ENCODE results near the gene PHLDA2.
"Not testable (repeated sequence)": the region's sequence is repeated elsewhere in the genome, so short reads cannot be mapped to it uniquely, and the experiment has no call there.

Gene PHLDA2

GRCh38 chr11:2942447-2942846, 13.2 kb upstream of the PHLDA2 start:
- TF ChIP-seq EZH2phosphoT487 (IDR thresholded peaks at IDR 0.05; ENCODE audit: borderline replicate concordance): no peak
- no peak for TF ChIP-seq CTCF (conservative IDR thresholded peaks at IDR 0.05; ENCODE audit: low read length)
- Histone ChIP-seq H4K20me1 (ENCODE audit: insufficient read depth, low read length, poor library complexity, severe bottlenecking) (no peaks in the 10 kb centered on the region), H3K36me3 (ENCODE audit: insufficient read depth, low read length) (peaks cover 43% of the 10 kb centered on the region; the same call in 1 of the 2 replicates), H3K9me3 (ENCODE audit: insufficient read depth, low read depth, low read length) (peaks cover 19% of the 10 kb centered on the region), H3K4me1 (ENCODE audit: insufficient read depth, low read length, poor library complexity, severe bottlenecking) (no peaks in the 10 kb centered on the region), H3F3A (ENCODE audit: low read depth) (no peaks in the 10 kb centered on the region), H3K4me3 (ENCODE audit: low read length, poor library complexity, severe bottlenecking) (no peak overlapping the region), H3K9ac (ENCODE audit: low read depth, low read length, poor library complexity, severe bottlenecking) (no peak overlapping the region), H3K4me2 (ENCODE audit: low read depth, low read length, poor library complexity, severe bottlenecking) (no peak overlapping the region), H3K27me3 (ENCODE audit: insufficient read depth, low read length, poor library complexity, severe bottlenecking) (no peaks in the 10 kb centered on the region), H2AFZ (ENCODE audit: low read length) (no peak overlapping the region), H3K79me2 (ENCODE audit: insufficient read depth, low read length) (no peaks in the 10 kb centered on the region), H3K9me2 (replicated peaks; ENCODE audit: low read depth, low read length) (no peaks in the 10 kb centered on the region)

GRCh38 chr11:2940921-2941821, 12.0 kb upstream of the PHLDA2 start:
- H3K4me2 ChIP-seq (ENCODE audit: low read depth, low read length, poor library complexity, severe bottlenecking): no peak overlapping the region
- TF ChIP-seq CTCF (conservative IDR thresholded peaks at IDR 0.05; ENCODE audit: low read length) (no peak), EZH2phosphoT487 (IDR thresholded peaks at IDR 0.05; ENCODE audit: borderline replicate concordance) (no peak)

GRCh38 chr11:2940147-2940920, 11.1 kb upstream of the PHLDA2 start:
- Histone ChIP-seq H3F3A (ENCODE audit: low read depth) (no peaks in the 10 kb centered on the region), H3K9ac (ENCODE audit: low read depth, low read length, poor library complexity, severe bottlenecking) (no peak overlapping the region), H3K27me3 (ENCODE audit: insufficient read depth, low read length, poor library complexity, severe bottlenecking) (no peaks in the 10 kb centered on the region), H3K36me3 (ENCODE audit: insufficient read depth, low read length) (peaks cover 22% of the 10 kb centered on the region; the same call in 1 of the 2 replicates), H3K9me2 (replicated peaks; ENCODE audit: low read depth, low read length) (no peaks in the 10 kb centered on the region), H2AFZ (ENCODE audit: low read length) (no peak overlapping the region), H3K9me3 (ENCODE audit: insufficient read depth, low read depth, low read length) (peaks cover 20% of the 10 kb centered on the region), H3K79me2 (ENCODE audit: insufficient read depth, low read length) (no peaks in the 10 kb centered on the region), H3K4me2 (ENCODE audit: low read depth, low read length, poor library complexity, severe bottlenecking) (no peak overlapping the region), H3K4me1 (ENCODE audit: insufficient read depth, low read length, poor library complexity, severe bottlenecking) (no peaks in the 10 kb centered on the region), H3K4me3 (ENCODE audit: low read length, poor library complexity, severe bottlenecking) (no peak overlapping the region), H4K20me1 (ENCODE audit: insufficient read depth, low read length, poor library complexity, severe bottlenecking) (no peaks in the 10 kb centered on the region)
- TF ChIP-seq CTCF (conservative IDR thresholded peaks at IDR 0.05; ENCODE audit: low read length) (no peak), EZH2phosphoT487 (IDR thresholded peaks at IDR 0.05; ENCODE audit: borderline replicate concordance) (no peak)

More at GRCh38 chr11:2940921-2941821, 12.0 kb upstream of the PHLDA2 start:
- H3F3A ChIP-seq (ENCODE audit: low read depth): no peaks in the 10 kb centered on the region
- no peaks in the 10 kb centered on the region for H3K4me1 ChIP-seq (ENCODE audit: insufficient read depth, low read length, poor library complexity, severe bottlenecking)
- H3K9ac ChIP-seq (ENCODE audit: low read depth, low read length, poor library complexity, severe bottlenecking): no peak overlapping the region
- no peak overlapping the region for H3K4me3 ChIP-seq (ENCODE audit: low read length, poor library complexity, severe bottlenecking)
- H4K20me1 ChIP-seq (ENCODE audit: insufficient read depth, low read length, poor library complexity, severe bottlenecking): no peaks in the 10 kb centered on the region
- peaks cover 20% of the 10 kb centered on the region for H3K9me3 ChIP-seq (ENCODE audit: insufficient read depth, low read depth, low read length)
- no peaks in the 10 kb centered on the region for H3K79me2 ChIP-seq (ENCODE audit: insufficient read depth, low read length)
- H3K9me2 ChIP-seq (replicated peaks; ENCODE audit: low read depth, low read length): no peaks in the 10 kb centered on the region
- H3K27me3 ChIP-seq (ENCODE audit: insufficient read depth, low read length, poor library complexity, severe bottlenecking): no peaks in the 10 kb centered on the region
- peaks cover 30% of the 10 kb centered on the region; the same call in 1 of the 2 replicates for H3K36me3 ChIP-seq (ENCODE audit: insufficient read depth, low read length)
- no peak overlapping the region for H2AFZ ChIP-seq (ENCODE audit: low read length)

GRCh38 chr11:2938458-2939418, 9.5 kb upstream of the PHLDA2 start:
- H3K79me2 ChIP-seq (ENCODE audit: insufficient read depth, low read length); H3K36me3 ChIP-seq (ENCODE audit: insufficient read depth, low read length); H3F3A ChIP-seq (ENCODE audit: low read depth); H3K27me3 ChIP-seq (ENCODE audit: insufficient read depth, low read length, poor library complexity, severe bottlenecking); H3K9me2 ChIP-seq (replicated peaks; ENCODE audit: low read depth, low read length); H4K20me1 ChIP-seq (ENCODE audit: insufficient read depth, low read length, poor library complexity, severe bottlenecking); H3K4me1 ChIP-seq (ENCODE audit: insufficient read depth, low read length, poor library complexity, severe bottlenecking); H3K9ac ChIP-seq (ENCODE audit: low read depth, low read length, poor library complexity, severe bottlenecking); H2AFZ ChIP-seq (ENCODE audit: low read length); H3K4me2 ChIP-seq (ENCODE audit: low read depth, low read length, poor library complexity, severe bottlenecking); H3K4me3 ChIP-seq (ENCODE audit: low read length, poor library complexity, severe bottlenecking): not testable (repeated sequence)
- peaks cover 20% of the 10 kb centered on the region for H3K9me3 ChIP-seq (ENCODE audit: insufficient read depth, low read depth, low read length)

Data from Loucy (cell line).